ENCODE data around the gene PGBD4.

PGBD4 gene

GRCh38 chr15:34154725-34155204 is 52.9 kb downstream of the PGBD4 start:
- TF ChIP-seq CTCF (IDR thresholded peaks at IDR 0.05; ENCODE audit: low read depth, low read length, missing control alignments): no peak
- H3K27ac ChIP-seq: no peak overlapping the region
- peaks cover 37% of the 10 kb centered on the region for H3K36me3 ChIP-seq (replicated peaks)
- in situ Hi-C loops (cut with HindIII; ENCODE audit: low pct_ligation_motif_present, low sequenced_read_pairs): no loop called here
- DNase-seq: peak; percentile 3
- no peak overlapping the region for H3K4me3 ChIP-seq (ENCODE audit: low read depth, low read length)
- H3K27me3 ChIP-seq (replicated peaks): no peaks in the 10 kb centered on the region

GRCh38 chr15:34155859-34156258 is 54.0 kb downstream of the PGBD4 start:
- no peak for TF ChIP-seq CTCF (IDR thresholded peaks at IDR 0.05; ENCODE audit: low read depth, low read length, missing control alignments)
- in situ Hi-C loops (cut with HindIII; ENCODE audit: low pct_ligation_motif_present, low sequenced_read_pairs): no loop called here
- Histone ChIP-seq H3K36me3 (replicated peaks) (peaks cover 33% of the 10 kb centered on the region), H3K4me3 (ENCODE audit: low read depth, low read length) (no peak overlapping the region), H3K27ac (no peak overlapping the region), H3K27me3 (replicated peaks) (no peaks in the 10 kb centered on the region)
- no peak for DNase-seq

Measured in brain microvascular endothelial cell (primary cell).